ENCODE data around the gene FAM43A.
A peak's percentile ranks its signal among the peaks of the same experiment; 100 is the strongest.

FAM43A gene

GRCh38 chr3:194711286-194711685 lies 25.6 kb downstream of the FAM43A start:
- no peak for DNase-seq

GRCh38 chr3:194711913-194712312 lies 26.2 kb downstream of the FAM43A start:
- peak; percentile 89 for DNase-seq

DNA sequence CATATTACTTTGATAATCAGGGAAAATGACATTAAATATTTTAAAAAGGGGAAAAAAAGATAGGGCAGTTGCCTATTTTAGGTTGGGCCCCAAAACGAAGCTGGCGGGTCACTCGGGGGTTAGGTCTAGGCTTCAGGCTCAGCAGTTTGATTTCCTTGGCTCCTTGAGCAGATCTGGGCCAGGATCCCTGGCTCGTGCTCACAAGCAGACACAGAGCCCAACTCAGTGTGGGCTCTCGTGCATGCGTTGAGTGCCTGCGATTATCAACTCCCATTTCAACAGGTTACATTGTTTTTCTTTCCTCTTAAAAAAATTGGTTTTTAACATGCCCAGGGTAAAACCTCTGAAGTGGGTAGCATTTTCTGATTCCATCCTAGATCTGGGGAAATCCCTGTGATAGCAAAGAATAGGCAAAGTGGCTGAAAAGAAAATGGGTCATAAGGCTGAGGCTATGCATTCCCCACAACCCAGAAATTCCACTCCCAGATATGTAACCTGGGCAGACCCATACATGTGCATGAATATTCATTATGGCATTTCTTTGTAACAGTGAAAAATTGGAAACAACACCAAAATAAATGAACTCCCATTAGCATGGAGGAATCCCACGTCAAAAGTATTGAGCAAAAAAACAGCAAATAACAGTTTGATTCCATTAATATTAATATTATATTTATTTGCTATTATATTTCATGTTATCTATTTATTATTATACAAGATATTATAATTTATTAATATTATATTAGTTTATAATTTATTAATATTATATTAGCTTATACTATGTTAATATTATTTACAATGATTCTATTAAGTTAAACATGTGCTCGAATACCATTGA lies 27.8 kb downstream of the FAM43A start:
- no peak for DNase-seq

DNA sequence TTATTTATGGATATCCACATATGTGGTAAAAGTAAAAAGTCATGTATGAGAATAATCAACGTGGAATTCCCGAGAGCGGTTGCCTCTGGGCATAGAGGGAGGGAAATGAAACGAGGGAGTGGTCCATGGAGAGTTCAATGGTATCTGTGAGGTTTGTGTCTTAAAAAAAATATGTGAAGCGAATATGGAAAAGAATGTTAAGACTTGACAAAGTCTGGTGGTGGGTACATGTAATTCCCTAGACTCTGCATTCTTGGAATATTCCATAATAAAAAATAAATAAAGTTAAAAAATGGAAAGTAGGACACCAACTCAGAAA lies 28.4 kb downstream of the FAM43A start:
- DNase-seq = no peak

GRCh38 chr3:194714564-194714963 lies 28.9 kb downstream of the FAM43A start:
- no peak for DNase-seq

GRCh38 chr3:194715022-194715800 lies 29.5 kb downstream of the FAM43A start:
- DNase-seq = no peak

DNA sequence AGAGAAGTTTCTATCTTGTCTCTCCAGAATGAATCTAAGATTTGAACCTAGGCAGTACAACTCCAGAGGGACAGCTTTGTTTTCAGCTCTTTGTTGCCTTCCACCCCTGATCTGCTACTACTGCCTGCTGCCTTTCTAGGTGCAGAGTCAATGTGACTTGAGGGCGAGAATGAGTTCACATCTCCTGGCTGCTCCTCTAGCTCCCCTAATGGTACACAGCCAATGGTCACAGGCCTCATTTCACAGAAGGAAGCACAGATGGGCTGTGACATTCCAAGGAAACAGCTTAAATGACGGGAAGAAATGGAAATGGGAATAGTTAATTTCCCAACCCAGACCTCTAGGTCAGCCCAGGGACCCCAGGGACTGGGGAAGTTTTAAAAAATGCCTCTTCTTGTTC lies 32.4 kb downstream of the FAM43A start:
- no peak for DNase-seq

DNA sequence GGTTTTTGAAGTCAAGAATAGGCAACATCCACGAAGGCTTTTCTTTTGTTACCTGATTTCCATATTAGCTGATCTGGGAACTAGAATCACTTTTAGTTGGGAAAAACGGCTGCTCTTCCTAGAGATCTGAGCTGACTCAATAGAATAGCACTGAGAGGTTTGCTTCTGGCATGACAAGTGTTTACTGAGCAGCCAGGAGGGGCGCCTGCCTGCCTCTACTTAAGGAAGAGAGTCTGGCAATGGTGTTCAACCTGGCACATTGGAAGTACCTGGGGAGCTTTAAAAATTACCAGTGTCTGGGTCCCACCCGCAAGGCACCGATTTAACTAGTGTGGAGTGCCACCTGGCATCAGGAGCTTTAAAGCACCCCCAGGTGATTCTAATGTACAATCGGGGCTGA lies 34.4 kb downstream of the FAM43A start:
- DNase-seq = no peak

GRCh38 chr3:194723846-194724618 lies 38.3 kb downstream of the FAM43A start:
- DNase-seq = no peak

DNA sequence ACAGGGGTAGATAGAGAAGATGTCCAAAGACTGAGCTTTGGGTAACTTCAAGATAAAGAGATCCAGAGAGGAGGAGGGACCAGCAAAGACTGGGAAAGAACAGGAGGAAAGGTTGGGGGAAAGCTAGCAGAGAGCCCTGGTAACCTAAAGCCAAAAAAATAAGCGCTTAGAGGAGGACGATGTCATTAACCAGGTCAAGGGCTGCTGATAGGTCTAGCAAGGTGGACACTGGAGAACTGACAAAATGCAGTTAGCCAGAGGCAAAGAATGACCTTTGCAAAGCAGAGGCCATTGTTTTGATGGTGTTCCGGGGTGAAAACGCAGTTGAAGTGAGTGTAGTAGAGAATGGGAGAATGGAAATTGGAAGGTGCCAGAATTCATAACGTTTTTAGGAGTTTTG lies 39.7 kb downstream of the FAM43A start:
- no peak for DNase-seq

DNA sequence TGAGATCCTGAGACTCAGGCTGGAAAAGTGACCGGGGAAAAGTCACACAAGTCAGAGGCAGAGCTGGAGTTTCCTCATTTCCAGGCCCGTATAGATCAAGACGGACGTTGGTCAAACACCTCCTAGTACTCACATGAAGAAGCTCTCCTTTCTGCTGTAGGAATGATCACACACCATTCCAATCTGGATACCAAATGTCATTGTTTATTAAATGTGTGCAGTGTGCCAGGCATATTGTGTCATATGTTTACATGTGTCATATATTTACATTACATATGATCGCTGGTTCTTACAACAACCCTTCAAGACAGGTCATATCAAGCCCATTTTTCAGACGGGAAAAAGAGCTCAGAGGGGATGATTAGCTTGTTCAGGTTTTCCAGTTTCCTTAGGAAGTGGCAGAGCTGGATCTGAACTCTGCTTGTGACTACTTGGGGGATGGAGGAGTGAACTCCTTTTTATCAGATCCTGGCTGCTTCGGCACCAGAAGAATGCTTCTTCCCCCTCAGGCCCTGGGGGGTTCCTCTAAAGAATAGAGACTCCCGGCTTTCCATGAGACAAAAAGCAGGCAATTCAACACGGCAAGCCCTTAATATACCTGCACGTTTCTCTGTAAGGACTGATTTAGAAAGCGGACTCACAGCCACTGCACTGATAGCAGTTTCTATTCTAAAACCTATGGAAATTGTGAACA lies 41.9 kb downstream of the FAM43A start:
- DNase-seq = no peak

- no peak for DNase-seq
These were observed 43.3 kb downstream of the FAM43A start for GRCh38 chr3:194728986-194729385.

- no peak for DNase-seq
These were observed 44.7 kb downstream of the FAM43A start for GRCh38 chr3:194730365-194730764.

- DNase-seq = no peak
These were observed 45.9 kb downstream of the FAM43A start for GRCh38 chr3:194731506-194732073.

DNA sequence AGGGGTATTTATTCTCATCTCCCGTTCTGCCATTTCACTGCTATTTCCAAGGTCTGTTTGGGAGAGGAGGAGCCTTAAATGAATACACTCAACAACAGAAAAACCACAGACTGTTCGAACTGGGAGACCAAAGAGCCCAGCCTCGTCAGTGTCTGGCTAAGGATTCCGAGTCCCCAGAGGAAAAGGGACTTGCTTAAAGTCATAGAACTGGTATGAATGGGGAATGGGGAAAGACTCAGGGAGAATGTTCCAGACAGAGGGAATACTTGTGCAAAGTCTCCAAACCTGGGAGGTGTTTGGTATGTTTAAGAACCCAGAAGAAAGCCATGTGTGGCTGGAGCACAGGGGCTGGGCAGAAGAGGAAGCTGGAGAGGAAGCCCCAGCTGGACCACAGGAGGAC lies 46.9 kb downstream of the FAM43A start:
- DNase-seq = no peak

DNA sequence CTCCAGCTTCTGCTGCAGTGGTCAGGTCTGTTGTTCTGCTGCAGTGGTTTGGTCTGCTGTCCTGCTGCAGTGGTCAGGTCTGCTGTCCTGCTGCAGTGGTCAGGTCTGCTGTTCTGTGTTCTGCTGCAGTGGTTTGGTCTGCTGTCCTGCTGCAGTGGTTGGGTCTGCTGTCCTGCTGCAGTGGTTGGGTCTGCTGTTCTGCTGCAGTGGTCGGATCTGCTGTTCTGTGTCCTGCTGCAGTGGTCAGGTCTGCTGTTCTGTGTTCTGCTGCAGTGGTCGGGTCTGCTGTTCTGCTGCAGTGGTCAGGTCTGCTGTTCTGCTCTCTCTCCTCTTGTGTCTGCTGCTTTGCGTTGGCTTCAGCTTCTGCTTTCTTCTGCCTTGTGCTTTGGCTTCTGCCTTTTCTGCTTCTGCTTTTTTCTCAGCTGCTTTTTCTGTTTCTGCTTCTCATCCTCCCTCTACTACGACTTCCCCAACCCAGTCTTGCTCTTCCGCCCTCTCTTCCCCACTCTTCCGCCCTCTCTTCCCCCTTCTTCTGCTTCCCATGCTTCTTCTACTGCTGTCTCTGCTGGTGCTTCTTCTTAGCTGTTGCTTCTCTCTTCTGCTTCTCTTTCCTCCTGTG lies 50.7 kb downstream of the FAM43A start:
- DNase-seq = no peak

GRCh38 chr3:194736896-194737600 lies 51.4 kb downstream of the FAM43A start:
- no peak for DNase-seq

Data from fibroblast of skin of abdomen (primary cell).